Neuron (in vitro differentiated cells): ENCODE data around the gene POU2F1.

Source experiments
- H2AFZ ChIP-seq: one replicate; pipeline ENCODE4 v1.6.1; 2013; ENCODE audit warnings: low read depth, mild to moderate bottlenecking, inconsistent platforms, low read length, moderate library complexity
- H3K27me3 ChIP-seq: one replicate; pipeline ENCODE4 v1.6.1; 2013; ENCODE audit warnings: low read length; ENCODE audit not compliant: insufficient read depth
- H3K36me3 ChIP-seq: one replicate; pipeline ENCODE4 v1.6.1; 2013; ENCODE audit warnings: low read length; ENCODE audit not compliant: insufficient read depth
- H3K4me1 ChIP-seq: one replicate; pipeline ENCODE4 v1.6.1; 2013; ENCODE audit warnings: low read length; ENCODE audit not compliant: insufficient read depth
- H3K4me3 ChIP-seq: 2 replicates; pipeline ENCODE4 v1.5.1; 2013; ENCODE audit warnings: mild to moderate bottlenecking, low read length, moderate library complexity
- H3K9me3 ChIP-seq: one replicate; pipeline ENCODE4 v1.6.1; 2013; ENCODE audit warnings: low read length

Gene POU2F1

DNA sequence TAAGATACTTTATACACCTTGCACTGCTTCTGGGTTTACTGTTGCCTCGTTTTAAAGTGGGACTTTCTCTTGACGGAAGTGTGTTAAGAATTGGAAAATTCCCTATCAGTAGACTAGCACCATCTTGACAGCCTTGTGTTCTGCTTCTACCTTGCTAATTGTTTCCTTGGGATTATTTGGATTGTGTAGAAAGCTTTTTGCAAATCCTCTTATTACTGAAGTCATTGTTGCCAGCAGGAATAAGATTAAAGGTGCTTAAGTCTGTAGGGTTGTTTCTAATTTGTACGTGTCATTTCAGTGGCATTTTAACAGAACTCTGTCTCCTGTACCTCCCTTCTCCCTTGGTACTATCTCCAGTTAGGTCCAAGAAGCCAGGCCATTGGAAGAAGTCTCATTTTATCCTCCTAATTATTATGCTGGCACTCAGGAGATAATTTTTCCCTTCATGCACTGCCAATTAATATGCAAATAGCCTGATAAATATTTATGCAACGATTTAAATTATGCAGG lies 107.7 kb downstream of the POU2F1 start:
- H3K9me3 ChIP-seq, result peaks cover 3% of the 10 kb centered on the region
- H3K27me3 ChIP-seq, result no peaks in the 10 kb centered on the region
- no peak overlapping the region for H3K4me3 ChIP-seq
- peaks cover 2% of the 10 kb centered on the region for H3K36me3 ChIP-seq
- H3K4me1 ChIP-seq, result peaks cover 35% of the 10 kb centered on the region
- no peak overlapping the region for H2AFZ ChIP-seq

DNA sequence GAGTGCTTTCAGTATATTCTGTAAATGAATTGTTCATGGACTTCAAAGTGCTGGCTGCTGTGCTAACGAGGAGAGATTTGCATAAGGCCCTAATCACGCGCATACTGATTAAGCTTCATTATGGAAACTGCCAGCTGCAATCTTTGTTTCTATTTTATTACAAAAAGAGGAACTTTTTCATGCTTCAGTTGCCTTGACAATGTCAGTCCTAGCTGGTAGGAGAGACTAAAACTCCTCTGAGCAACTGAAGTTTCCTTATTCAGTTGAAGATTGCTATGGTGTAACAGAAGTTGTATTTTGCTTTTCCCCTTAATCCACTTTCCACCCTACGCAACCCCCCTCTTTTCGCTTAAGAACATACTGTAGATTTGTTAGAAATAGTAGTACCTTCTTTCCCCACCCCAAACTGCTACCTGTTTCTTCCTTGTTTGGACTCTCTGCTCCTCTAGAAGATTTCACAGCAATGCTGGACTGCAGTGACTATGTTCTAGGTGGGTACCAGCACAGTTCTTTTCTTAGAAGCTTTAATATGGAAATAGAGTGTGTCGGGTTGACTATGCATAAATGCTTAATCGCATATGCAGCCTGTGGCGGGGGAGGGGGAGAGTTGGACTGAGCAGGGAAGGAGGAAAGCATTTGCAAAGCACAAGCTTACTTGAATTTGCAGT lies 108.3 kb downstream of the POU2F1 start:
- Histone ChIP-seq H3K27me3 (no peaks in the 10 kb centered on the region), H3K4me3 (no peak overlapping the region)

DNA sequence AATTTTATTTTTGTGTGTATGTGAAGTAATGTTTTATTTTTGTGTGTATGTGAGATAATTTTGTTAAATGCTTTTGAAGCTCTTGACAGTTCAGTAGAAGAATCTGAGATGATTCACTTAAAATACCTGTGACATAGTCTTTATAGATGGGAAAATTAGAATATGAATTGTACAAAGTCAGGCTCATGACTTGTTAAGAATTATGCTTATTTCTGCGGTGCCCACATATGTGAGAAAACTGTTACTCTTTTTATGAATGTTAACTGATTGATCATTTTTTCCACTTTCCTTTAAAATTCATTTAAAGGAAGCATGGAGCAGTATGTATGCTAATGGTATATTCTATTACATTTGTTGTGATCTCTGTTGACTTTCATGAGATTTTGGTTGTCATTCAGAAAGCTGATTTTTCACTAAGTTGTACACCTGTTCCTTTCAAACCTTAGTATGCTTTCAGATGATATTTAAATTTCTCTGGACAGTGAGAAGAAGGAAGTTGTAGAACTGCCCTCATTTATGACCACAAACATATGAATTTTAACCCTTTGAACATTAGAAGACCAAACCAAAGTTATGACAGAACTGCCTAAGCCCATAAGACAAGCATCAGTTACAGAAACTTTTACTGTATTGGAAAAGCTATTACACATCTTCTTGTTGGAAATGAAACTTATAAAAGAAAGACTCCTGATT lies 110.1 kb downstream of the POU2F1 start:
- H3K27me3 ChIP-seq, result no peaks in the 10 kb centered on the region
- no peak overlapping the region for H3K4me3 ChIP-seq
- no peaks in the 10 kb centered on the region for H3K9me3 ChIP-seq
- peaks cover 35% of the 10 kb centered on the region for H3K4me1 ChIP-seq
- H2AFZ ChIP-seq, result no peak overlapping the region
- H3K36me3 ChIP-seq, result no peaks in the 10 kb centered on the region

More for the DNA sequence above, 108.3 kb downstream of the POU2F1 start:
- Histone ChIP-seq H2AFZ (no peak overlapping the region), H3K9me3 (no peaks in the 10 kb centered on the region), H3K36me3 (peaks cover 1% of the 10 kb centered on the region), H3K4me1 (peaks cover 35% of the 10 kb centered on the region)

DNA sequence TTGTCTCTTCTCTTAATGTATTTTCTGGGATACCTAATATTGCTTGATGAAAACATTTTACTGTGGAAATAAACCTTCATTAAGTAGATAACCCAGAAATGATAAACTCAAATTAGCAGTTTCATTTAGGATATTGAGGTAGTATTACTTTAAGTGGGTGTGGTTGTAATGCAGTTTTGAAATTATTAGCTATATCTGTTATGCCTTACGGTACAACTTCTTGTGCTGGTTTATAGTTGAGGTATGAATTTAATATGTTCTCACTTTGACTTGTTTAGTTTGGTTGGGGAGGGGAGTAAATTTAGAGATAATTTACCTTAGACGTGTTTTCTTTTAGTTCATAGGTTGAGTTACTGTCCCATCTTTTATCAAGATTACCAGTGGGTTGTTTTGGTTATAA lies 111.0 kb downstream of the POU2F1 start:
- peaks cover 35% of the 10 kb centered on the region for H3K4me1 ChIP-seq
- H2AFZ ChIP-seq, result no peak overlapping the region
- no peaks in the 10 kb centered on the region for H3K9me3 ChIP-seq
- no peak overlapping the region for H3K4me3 ChIP-seq
- no peaks in the 10 kb centered on the region for H3K27me3 ChIP-seq
- no peaks in the 10 kb centered on the region for H3K36me3 ChIP-seq

DNA sequence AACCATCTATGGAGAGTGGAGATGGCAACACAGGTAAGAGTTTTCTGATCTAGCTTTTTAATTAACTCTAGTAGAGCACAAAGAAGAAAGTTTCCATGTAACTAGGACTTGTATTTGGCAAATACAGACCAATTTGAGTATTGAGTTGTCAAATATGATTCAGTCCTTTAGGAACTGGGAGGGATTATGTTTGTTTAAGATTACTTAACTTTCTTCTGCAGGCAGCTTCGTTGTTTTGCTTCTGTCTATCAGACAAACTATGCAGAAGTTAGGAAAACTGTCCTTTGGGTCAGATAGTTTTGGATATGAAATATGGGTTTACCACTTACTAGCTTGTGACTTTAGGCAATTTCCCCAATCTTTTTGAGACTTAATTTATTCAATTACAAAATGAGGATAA lies 111.8 kb downstream of the POU2F1 start:
- H3K36me3 ChIP-seq, result no peaks in the 10 kb centered on the region
- H3K27me3 ChIP-seq, result no peaks in the 10 kb centered on the region
- no peak overlapping the region for H2AFZ ChIP-seq
- peaks cover 30% of the 10 kb centered on the region for H3K4me1 ChIP-seq
- H3K9me3 ChIP-seq, result peaks cover 3% of the 10 kb centered on the region
- no peak overlapping the region for H3K4me3 ChIP-seq

DNA sequence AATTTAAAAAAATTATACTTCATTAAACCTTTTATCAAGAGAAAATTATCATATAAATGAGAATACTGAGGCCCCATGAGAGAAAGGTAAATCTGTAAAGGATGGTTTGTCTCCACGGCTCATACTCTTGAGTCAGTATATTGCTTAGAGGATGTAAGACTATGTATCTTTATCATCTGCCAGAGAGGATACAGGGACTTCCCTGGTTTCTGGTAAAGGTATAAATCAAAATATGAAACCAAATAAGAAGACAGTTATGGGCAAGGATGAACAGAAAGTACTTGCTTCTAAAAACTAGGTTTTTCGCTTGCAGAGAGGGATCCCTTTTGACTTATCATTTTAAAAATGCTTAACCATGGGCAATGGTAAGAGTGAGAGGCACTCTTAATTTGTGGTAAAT lies 112.4 kb downstream of the POU2F1 start:
- Histone ChIP-seq H3K9me3 (peaks cover 6% of the 10 kb centered on the region), H3K36me3 (no peaks in the 10 kb centered on the region), H3K4me3 (no peak overlapping the region), H3K4me1 (peaks cover 24% of the 10 kb centered on the region), H2AFZ (no peak overlapping the region), H3K27me3 (no peaks in the 10 kb centered on the region)

DNA sequence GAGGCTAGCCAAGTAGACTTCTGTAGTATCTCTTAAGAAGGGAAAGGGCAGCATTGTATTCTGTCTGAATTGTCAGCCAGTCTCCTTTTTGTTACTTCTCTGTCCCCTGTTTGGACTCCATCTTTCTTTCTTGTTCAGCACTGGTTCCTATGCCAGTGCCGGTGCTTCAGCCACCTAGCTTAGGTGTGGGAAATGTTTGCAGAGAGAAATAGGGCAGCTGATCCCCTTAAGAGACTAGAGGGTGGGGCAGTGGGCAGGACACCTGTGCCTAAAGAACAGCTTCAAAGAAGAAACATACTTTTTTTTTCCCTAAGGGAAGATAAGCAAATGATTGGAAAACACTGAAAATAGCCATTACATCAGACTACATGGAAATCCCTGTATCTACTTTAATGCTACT lies 113.0 kb downstream of the POU2F1 start:
- Histone ChIP-seq H3K4me1 (peaks cover 18% of the 10 kb centered on the region), H3K27me3 (no peaks in the 10 kb centered on the region), H3K36me3 (no peaks in the 10 kb centered on the region)

DNA sequence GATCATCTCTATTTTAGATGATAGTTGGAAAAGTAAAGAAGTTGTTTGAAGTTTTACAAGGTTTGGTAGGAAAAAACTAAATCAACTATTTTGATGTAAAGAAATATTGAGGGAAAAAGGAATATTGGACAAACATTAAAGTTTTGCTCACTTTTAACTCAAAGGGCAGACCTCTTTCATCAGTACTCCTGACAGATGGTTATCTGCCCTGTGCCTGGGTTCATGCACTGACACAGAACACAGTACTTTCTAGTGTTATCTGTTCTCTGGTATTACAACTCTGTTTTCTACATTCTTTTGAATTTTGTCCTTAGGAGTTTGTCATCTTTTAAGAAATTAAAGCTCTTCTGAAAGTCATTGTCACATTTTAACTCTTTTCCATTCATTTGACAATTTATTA lies 118.7 kb downstream of the POU2F1 start:
- Histone ChIP-seq H3K4me3 (no peak overlapping the region), H2AFZ (no peak overlapping the region), H3K9me3 (peaks cover 11% of the 10 kb centered on the region), H3K36me3 (peaks cover 5% of the 10 kb centered on the region), H3K4me1 (no peaks in the 10 kb centered on the region), H3K27me3 (no peaks in the 10 kb centered on the region)

More for the DNA sequence above, 113.0 kb downstream of the POU2F1 start:
- H2AFZ ChIP-seq, result no peak overlapping the region
- peaks cover 6% of the 10 kb centered on the region for H3K9me3 ChIP-seq
- no peak overlapping the region for H3K4me3 ChIP-seq

DNA sequence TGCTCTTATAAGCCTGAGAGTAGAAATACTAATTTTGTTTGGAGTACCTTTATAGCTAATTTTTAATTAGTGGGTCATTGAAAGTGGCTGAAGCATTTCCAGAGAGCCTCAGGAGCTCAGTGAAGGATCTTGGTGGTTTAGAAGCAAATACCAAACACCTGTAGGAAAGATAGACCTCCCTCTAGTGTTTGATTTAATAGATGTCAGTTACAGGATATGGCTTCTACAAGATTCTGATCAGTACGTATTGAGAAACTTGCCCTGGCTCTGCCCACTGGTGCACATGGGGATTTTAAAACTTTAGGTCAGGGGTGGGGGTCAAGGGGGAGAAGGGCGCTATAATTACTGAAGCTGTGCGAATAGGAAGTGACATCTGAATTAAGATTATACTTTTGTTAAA lies 122.2 kb downstream of the POU2F1 start:
- Histone ChIP-seq H3K36me3 (peaks cover 5% of the 10 kb centered on the region), H3K4me3 (no peak overlapping the region), H3K27me3 (no peaks in the 10 kb centered on the region), H3K9me3 (peaks cover 9% of the 10 kb centered on the region), H3K4me1 (peaks cover 2% of the 10 kb centered on the region), H2AFZ (no peak overlapping the region)

DNA sequence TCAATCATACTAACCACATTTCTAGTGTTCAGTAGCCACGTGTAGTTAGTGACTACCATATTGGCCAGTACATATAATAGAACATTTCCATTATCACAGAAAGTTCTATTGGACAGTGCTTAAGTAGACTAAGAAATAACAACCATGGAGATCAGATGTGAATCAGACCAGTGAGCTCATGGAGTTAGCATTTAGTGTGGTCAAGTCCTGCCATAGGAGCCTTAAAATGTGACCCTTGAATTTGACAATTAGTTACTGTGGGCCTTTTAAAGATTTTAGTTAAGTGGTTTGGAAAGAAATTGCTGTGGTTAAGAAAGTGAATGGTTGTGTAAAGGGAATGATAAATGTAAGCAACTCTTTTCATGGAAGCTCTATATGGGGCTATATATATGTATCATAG lies 123.4 kb downstream of the POU2F1 start:
- H3K27me3 ChIP-seq, result no peaks in the 10 kb centered on the region
- H3K9me3 ChIP-seq, result peaks cover 10% of the 10 kb centered on the region
- no peak overlapping the region for H3K4me3 ChIP-seq
- H3K4me1 ChIP-seq, result peaks cover 2% of the 10 kb centered on the region
- H2AFZ ChIP-seq, result no peak overlapping the region
- peaks cover 5% of the 10 kb centered on the region for H3K36me3 ChIP-seq

DNA sequence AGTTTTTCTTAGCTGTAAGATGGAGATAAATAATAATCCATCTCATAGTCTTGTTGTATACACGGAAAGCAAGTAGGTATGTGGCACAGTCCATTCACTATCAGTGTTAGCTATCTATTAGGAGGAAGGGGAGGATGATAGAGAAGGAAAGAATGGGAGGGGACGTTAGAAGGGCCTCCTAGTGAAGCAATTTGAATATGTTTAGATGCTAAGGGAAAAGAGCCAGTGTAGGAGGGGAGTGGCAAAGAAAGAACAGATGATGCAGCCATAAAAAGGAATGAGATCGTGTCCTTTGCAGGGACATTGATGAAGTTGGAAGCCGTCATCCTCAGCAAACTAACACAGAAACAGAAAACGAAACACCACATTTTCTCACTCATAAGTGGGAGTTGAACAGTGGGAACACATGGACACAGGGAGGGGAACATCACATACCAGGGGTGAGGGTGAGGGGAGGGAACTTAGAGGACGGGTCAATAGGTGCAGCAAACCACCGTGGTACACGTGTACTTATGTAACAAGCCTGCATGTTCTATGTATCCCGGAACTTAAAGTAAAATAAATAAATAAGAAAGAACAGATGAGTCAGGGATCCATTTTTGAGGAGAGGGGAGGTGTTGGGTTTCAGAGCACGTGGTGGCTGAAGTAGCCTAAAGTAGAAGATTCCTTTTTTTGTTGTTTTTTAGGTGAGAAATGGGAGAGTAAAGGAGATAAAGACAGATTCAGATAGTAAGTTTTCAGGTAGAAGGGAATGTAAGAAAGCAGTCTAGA lies 124.1 kb downstream of the POU2F1 start:
- no peaks in the 10 kb centered on the region for H3K27me3 ChIP-seq
- no peak overlapping the region for H2AFZ ChIP-seq
- H3K9me3 ChIP-seq, result peaks cover 10% of the 10 kb centered on the region
- peaks cover 5% of the 10 kb centered on the region for H3K36me3 ChIP-seq
- H3K4me3 ChIP-seq, result no peak overlapping the region
- peaks cover 2% of the 10 kb centered on the region for H3K4me1 ChIP-seq

DNA sequence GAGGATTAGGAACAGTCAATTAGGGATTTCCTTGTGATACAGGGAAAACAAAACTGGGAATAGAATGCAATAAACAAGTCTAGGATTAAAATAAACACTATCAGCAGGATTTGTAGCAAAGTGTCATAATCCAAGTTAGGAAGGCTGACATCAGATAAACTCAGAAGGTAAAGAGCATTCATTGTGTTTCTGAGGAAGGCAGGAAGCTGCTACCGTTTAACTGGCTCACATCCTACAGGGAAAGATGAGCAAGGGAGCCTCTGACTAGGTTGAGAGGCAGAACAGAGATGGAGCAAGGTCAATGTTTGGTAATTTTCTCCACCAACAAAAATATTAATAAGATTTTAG lies 124.7 kb downstream of the POU2F1 start:
- Histone ChIP-seq H3K4me1 (peaks cover 2% of the 10 kb centered on the region), H3K27me3 (no peaks in the 10 kb centered on the region), H3K36me3 (peaks cover 5% of the 10 kb centered on the region), H3K9me3 (peaks cover 10% of the 10 kb centered on the region), H3K4me3 (no peak overlapping the region), H2AFZ (no peak overlapping the region)

DNA sequence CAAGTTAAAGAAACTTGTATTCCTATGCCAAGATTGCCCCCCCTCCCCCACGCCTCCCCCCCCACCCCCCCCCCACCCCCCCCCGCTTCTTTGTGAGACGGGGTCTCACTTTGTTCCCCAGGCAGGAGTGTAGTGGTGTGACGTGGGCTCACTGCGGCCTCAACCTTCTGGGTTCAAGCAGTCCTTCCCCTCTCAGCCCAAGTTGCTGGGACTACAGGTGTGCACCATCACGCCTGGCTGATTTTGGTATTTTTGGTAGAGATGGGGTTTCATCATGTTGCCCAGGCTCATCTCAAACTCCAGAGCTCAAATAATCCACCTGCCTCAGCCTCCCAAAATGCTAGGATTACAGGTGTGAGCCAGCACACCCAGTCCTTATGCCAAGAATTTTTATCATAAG lies 136.6 kb downstream of the POU2F1 start:
- Histone ChIP-seq H3K27me3 (no peaks in the 10 kb centered on the region), H3K4me3 (no peak overlapping the region), H3K36me3 (no peaks in the 10 kb centered on the region), H3K4me1 (no peaks in the 10 kb centered on the region), H2AFZ (no peak overlapping the region), H3K9me3 (peaks cover 5% of the 10 kb centered on the region)
